Transverse colon (tissue), 4 donors: Measurements from ENCODE around the gene SYT1. TPM values are rescaled to one million over a fixed set of nuclear protein-coding genes. Genes with fewer than 3 reads are reported as not detected.

Experiments
- DNase-seq: peaks from one replicate; pipeline ENCODE4 v3.0.0-alpha.2; 2019
- H3K27ac ChIP-seq, 4 donors: fragments of 200-600 bp; sonication (generic); 2 replicates each; pipeline ENCODE4 v1.5.1; 2016 to 2018; ENCODE audit warnings: inconsistent platforms in 4 of 4
- H3K27me3 ChIP-seq: fragments of 200-600 bp; sonication (generic); 2 replicates; pipeline ENCODE4 v1.5.1; 2017; ENCODE audit warnings: inconsistent platforms
- H3K36me3 ChIP-seq, 4 donors: fragments of 200-600 bp; sonication (generic); 2 replicates each; pipeline ENCODE4 v1.5.1; 2017 to 2019; ENCODE audit warnings: inconsistent platforms in 4 of 4
- H3K4me1 ChIP-seq, 4 donors: fragments of 200-600 bp; sonication (generic); 2 replicates each; pipeline ENCODE4 v1.5.1; 2017 to 2020; ENCODE audit warnings: inconsistent platforms in 4 of 4
- H3K4me3 ChIP-seq, 4 donors: fragments of 200-600 bp; sonication (generic); 1 replicate in 1 of 4; 2 replicates in 3 of 4; pipeline versions ENCODE4 v1.5.1 to v1.6.1; 2017 to 2019; ENCODE audit warnings: inconsistent platforms in 4 of 4
- H3K9me3 ChIP-seq, 2 donors: fragments of 200-600 bp; sonication (generic); 2 replicates each; pipeline ENCODE4 v1.5.1; 2017 to 2019; ENCODE audit warnings: inconsistent platforms in 2 of 2
- EP300 ChIP-seq: sonication (generic); formaldehyde crosslinking; IDR thresholded peaks from one replicate; pipeline ENCODE4 v1.6.1; 2017; ENCODE audit warnings: antibody characterized with exemption, low read depth
- POLR2A ChIP-seq: fragments of 450-650 bp; IDR thresholded peaks from one replicate; pipeline ENCODE4 v1.6.1; 2016; ENCODE audit warnings: antibody characterized with exemption, mild to moderate bottlenecking, moderate library complexity
- POLR2AphosphoS5 ChIP-seq, 3 donors: sonication (generic); formaldehyde crosslinking; IDR thresholded peaks; one replicate each; pipeline ENCODE4 v1.6.1; 2016; ENCODE audit warnings: antibody characterized with exemption in 3 of 3
- WGBS, 2 donors: methylation state at CpG; one replicate each; pipeline ENCODE4 v1.1.5; 2018; ENCODE audit warnings: low coverage in 1 of 2; 5-methylcytosine and 5-hydroxymethylcytosine counted together
- in situ Hi-C, 4 donors: fragments of 200-750 bp; cut with MboI; loops; one replicate each; pipeline versions ENCODE4 v1.15.0 to v1.15.1; 2017; ENCODE audit warnings: low sequenced_read_pairs in 3 of 4, low pct_ligation_motif_present in 1 of 4, low pct_unique_long_range_greater_than_20kb in 1 of 4
- intact Hi-C: fragments of 100-400 bp; cut with DNase I; formaldehyde crosslinking; loops from one replicate; pipeline ENCODE4 v1.15.1; 2023; ENCODE audit warnings: low total_unique reads
- total RNA-seq, 4 donors: library from RNA; depleted of rRNA; stranded (reverse); fragments of >200 nt; gene quantifications; one replicate each; pipeline ENCODE4 v1.1.0, GENCODE V29; 2016
- TF ChIP-seq, protein P1 (sequence below), 5 experiments: fragments of 200-600 bp in 3 of 5; fragments of 450-650 bp in 2 of 5; sonication (generic) in 3 of 5; IDR thresholded peaks; 1 replicate in 2 of 5; 2 replicates in 3 of 5; pipeline ENCODE4 v1.5.1; 2016 to 2017; ENCODE audit warnings: antibody characterized with exemption in 5 of 5, inconsistent platforms in 3 of 5, mild to moderate bottlenecking in 2 of 5, moderate library complexity in 1 of 5

Gene SYT1
- total RNA-seq, 4 donors from 2014 or later, result 0.60 to 4.9 (median 2.1) TPM

DNA sequence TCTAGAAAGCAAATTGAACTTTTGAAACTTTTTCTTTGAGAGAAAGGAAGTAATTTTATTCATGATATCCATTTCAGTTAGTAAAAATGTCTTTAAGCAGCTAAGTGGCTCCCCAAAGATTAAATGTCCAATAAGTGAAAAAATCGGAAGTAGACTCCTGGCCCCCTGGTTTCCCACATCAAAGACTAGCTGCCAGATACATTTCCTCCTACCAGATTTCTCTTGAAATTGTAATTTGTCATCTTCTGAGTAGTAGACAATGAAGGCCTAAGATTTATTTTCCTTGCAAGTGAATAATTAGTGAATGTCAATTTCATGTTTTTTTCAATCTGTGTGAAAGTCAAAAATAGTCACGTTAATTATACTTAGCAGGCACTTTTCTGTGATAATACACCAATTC is 321.9 kb downstream of the SYT1 start:
- 78 to 80% methylated on average over 2 of the region's 2 CpGs for WGBS, 2 donors
- no peak for DNase-seq
- Histone ChIP-seq H3K4me3 (no peak overlapping the region), H3K36me3 (no peaks in the 10 kb centered on the region), H3K27ac (no peak overlapping the region), H3K4me1 (no peaks in the 10 kb centered on the region), H3K27me3 (no peaks in the 10 kb centered on the region), H3K9me3 (no peaks in the 10 kb centered on the region)
- intact Hi-C loops (no loop called here), in situ Hi-C loops (no loop called here)
- TF ChIP-seq POLR2A, result no peak
- no peak for TF ChIP-seq EP300
- TF ChIP-seq, protein P1, sequence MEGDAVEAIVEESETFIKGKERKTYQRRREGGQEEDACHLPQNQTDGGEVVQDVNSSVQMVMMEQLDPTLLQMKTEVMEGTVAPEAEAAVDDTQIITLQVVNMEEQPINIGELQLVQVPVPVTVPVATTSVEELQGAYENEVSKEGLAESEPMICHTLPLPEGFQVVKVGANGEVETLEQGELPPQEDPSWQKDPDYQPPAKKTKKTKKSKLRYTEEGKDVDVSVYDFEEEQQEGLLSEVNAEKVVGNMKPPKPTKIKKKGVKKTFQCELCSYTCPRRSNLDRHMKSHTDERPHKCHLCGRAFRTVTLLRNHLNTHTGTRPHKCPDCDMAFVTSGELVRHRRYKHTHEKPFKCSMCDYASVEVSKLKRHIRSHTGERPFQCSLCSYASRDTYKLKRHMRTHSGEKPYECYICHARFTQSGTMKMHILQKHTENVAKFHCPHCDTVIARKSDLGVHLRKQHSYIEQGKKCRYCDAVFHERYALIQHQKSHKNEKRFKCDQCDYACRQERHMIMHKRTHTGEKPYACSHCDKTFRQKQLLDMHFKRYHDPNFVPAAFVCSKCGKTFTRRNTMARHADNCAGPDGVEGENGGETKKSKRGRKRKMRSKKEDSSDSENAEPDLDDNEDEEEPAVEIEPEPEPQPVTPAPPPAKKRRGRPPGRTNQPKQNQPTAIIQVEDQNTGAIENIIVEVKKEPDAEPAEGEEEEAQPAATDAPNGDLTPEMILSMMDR (IDR thresholded peaks at IDR 0.05), result no peak
- TF ChIP-seq POLR2AphosphoS5 (IDR thresholded peaks at IDR 0.05), result no peak

DNA sequence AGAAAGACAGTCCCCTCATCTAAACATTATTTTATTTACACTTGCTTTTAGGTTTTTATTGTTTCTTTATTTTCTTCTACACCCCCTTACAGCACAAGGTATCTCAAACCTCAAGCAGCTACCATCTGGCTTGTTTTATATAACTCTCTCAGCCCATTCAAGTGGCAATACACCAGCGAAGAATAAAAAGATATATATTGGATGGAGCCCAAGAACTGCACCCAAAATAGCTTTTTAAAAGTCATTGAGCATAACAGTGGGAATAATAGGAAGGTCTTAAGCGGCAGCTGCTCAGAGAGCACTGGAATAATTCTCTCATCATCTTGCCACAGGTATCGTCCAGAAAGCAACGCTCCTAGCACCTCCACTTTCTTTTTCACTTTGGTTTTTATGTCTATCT is 322.5 kb downstream of the SYT1 start:
- Histone ChIP-seq H3K27me3 (no peaks in the 10 kb centered on the region), H3K36me3 (no peaks in the 10 kb centered on the region), H3K27ac (no peak overlapping the region), H3K9me3 (no peaks in the 10 kb centered on the region), H3K4me1 (no peaks in the 10 kb centered on the region), H3K4me3 (no peak overlapping the region)
- intact Hi-C loops (no loop called here), in situ Hi-C loops (no loop called here)
- no peak for DNase-seq
- WGBS, 2 donors, result 57% methylated on average over 4 of the region's 4 CpGs
- TF ChIP-seq EP300, result no peak
- TF ChIP-seq POLR2AphosphoS5 (IDR thresholded peaks at IDR 0.05), result no peak
- TF ChIP-seq, protein P1 (IDR thresholded peaks at IDR 0.05), result no peak
- TF ChIP-seq POLR2A, result no peak

DNA sequence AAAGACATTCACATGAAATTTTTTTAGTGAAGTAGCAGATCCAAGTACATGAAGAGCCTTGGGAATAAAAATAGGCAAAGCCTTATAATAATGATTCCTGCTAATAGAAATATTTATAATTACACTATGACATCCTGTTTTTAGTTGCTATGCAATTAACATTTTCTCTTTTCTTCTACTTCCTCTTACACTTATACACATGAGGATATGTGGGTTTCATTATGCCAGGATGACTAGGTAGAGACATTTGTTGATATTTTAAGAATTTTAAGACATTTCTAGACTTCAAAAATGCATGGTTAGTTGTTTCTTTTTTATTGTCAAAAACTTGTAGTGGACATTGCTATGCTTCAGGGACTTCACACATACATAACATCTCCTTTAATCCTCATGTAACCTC is 326.8 kb downstream of the SYT1 start:
- H3K27ac ChIP-seq, result no peak overlapping the region
- no peaks in the 10 kb centered on the region for H3K27me3 ChIP-seq
- H3K4me3 ChIP-seq, result no peak overlapping the region
- H3K4me1 ChIP-seq, result no peaks in the 10 kb centered on the region
- intact Hi-C loops, result no loop called here
- DNase-seq, result no peak
- H3K36me3 ChIP-seq, result no peaks in the 10 kb centered on the region
- in situ Hi-C loops, result no loop called here
- no peaks in the 10 kb centered on the region for H3K9me3 ChIP-seq
- TF ChIP-seq EP300, result no peak
- TF ChIP-seq, protein P1 (IDR thresholded peaks at IDR 0.05), result no peak
- no peak for TF ChIP-seq POLR2AphosphoS5 (IDR thresholded peaks at IDR 0.05)
- no peak for TF ChIP-seq POLR2A

DNA sequence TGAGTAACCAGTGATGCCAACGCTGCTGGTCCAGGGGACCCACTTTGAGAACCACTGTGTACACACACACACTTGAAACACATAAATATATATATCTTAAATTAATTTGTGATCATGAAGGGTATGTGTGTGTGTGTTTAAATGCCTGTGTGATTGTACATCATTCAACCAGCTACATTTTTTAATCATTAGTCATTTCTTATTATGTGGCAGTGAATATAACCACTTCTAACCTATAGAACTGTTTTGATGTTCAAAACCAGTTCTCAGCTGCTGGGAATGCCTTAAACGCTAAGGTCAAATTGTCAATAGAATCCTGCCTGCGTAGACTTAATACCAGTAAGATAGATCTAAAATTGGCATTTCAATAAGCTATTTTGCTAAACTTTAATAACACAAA is 330.0 kb downstream of the SYT1 start:
- 0 to 71% methylated on average over 1 to 3 of the region's 3 CpGs for WGBS, 2 donors
- no peaks in the 10 kb centered on the region for H3K4me1 ChIP-seq
- in situ Hi-C loops, result no loop called here
- no peak overlapping the region for H3K4me3 ChIP-seq
- intact Hi-C loops, result no loop called here
- no peak for DNase-seq
- no peaks in the 10 kb centered on the region for H3K36me3 ChIP-seq
- no peaks in the 10 kb centered on the region for H3K27me3 ChIP-seq
- no peak for TF ChIP-seq POLR2AphosphoS5 (IDR thresholded peaks at IDR 0.05)
- TF ChIP-seq, protein P1 (IDR thresholded peaks at IDR 0.05), result no peak
- TF ChIP-seq EP300, result no peak
- no peak for TF ChIP-seq POLR2A
- no peaks in the 10 kb centered on the region for H3K9me3 ChIP-seq
- no peak overlapping the region for H3K27ac ChIP-seq
